SJSA1 (cell line): ENCODE data around the gene AADACL4. TPM values are rescaled to one million over a fixed set of nuclear protein-coding genes. Genes with fewer than 3 reads are reported as not detected.
"Not testable (repeated sequence)": the region's sequence is repeated elsewhere in the genome, so short reads cannot be mapped to it uniquely, and the experiment has no call there.

Source experiments
- DNase-seq, 2 experiments: peaks; one replicate each; pipeline ENCODE4 v3.0.0-alpha.2; 2015 to 2020; ENCODE audit warnings: low spot score in 2 of 2, low read depth in 1 of 2
- H3K27ac ChIP-seq: fragments of 250-450 bp; sonication (Bioruptor Pico); 2 replicates; pipeline ENCODE4 v1.5.1; 2020; ENCODE audit warnings: mild to moderate bottlenecking, moderate library complexity
- H3K27me3 ChIP-seq: fragments of 250-450 bp; sonication (Bioruptor Pico); replicated peaks from 2 replicates; pipeline ENCODE4 v1.5.1; 2020; ENCODE audit warnings: mild to moderate bottlenecking, moderate library complexity
- H3K36me3 ChIP-seq: fragments of 250-450 bp; sonication (Bioruptor Pico); 2 replicates; pipeline ENCODE4 v1.5.1; 2020; ENCODE audit warnings: mild to moderate bottlenecking
- H3K4me1 ChIP-seq: fragments of 250-450 bp; sonication (Bioruptor Pico); replicated peaks from 2 replicates; pipeline ENCODE4 v1.6.1; 2021; ENCODE audit warnings: mild to moderate bottlenecking
- H3K4me3 ChIP-seq: fragments of 250-450 bp; sonication (Bioruptor Pico); 2 replicates; pipeline ENCODE4 v1.5.1; 2020; ENCODE audit warnings: mild to moderate bottlenecking
- H3K9me3 ChIP-seq: fragments of 250-450 bp; sonication (Bioruptor Pico); replicated peaks from 2 replicates; pipeline ENCODE4 v1.5.1; 2020; ENCODE audit warnings: mild to moderate bottlenecking
- total RNA-seq: library from RNA; depleted of rRNA; stranded (reverse); fragments of >200 nt; shearing (Covaris generic); gene quantifications from 2 replicates; pipeline ENCODE4 v1.2.3, GENCODE V29; 2014

The AADACL4 gene
- total RNA-seq, 1 experiment from 2014 or later = not detected

DNA sequence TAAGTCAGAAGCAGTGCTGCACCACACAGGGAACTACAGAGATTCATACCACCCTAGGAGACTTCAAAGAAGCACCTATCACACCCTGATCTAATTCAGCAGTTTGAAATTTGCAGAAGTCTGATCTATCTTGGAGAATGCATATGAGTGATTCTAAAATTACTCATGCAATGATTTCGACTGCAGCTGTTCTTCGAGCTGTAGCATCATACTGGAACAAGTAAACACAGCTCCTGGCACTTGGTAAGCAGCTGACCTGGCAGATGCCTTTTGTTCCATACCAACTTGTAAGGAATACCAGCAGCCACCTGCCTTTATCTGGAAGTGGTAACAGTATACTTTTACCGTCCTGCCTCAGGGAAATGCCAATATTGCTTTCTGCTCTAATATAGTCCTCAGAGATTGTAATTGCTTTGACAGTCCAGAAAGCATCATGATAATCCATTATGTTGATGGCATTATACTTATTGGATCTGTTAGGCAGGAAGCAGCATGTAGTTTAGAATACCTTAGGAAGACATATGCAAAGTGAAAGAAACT is 25.7 kb downstream of the AADACL4 start:
- no peaks in the 10 kb centered on the region for H3K36me3 ChIP-seq
- H3K27me3 ChIP-seq = peaks cover 4% of the 10 kb centered on the region; the same call in 1 of the 2 replicates
- no peaks in the 10 kb centered on the region for H3K4me1 ChIP-seq
- H3K9me3 ChIP-seq = 0 out of 2 replicates have a peak, but pooled peaks cover 3% of the 10 kb centered on the region
- H3K27ac ChIP-seq = no peak overlapping the region
- no peak overlapping the region for H3K4me3 ChIP-seq
- DNase-seq = no peak

DNA sequence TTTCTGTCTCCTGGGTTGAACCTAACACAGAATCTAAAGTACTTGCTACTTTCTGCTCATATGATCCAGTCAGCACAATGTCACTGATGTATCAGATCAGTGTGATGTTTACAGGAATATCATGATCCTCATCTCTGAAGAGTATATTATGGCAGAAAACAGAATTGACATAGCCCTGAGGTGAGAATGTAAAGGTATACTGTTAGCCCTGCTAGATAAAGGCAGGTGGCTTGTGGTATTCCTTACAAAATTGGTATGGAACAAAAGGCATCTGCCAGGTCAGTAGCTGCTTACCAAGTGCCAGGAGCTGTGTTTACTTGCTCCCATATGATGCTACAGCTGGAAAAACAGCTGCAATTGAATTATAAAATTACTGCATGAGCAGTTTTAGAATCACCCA is 30.5 kb downstream of the AADACL4 start:
- Histone ChIP-seq H3K27ac (no peak overlapping the region), H3K4me1 (no peaks in the 10 kb centered on the region), H3K36me3 (no peaks in the 10 kb centered on the region), H3K9me3 (no peaks in the 10 kb centered on the region), H3K4me3 (no peak overlapping the region), H3K27me3 (peaks cover 8% of the 10 kb centered on the region; the same call in 1 of the 2 replicates)
- no peak for DNase-seq

DNA sequence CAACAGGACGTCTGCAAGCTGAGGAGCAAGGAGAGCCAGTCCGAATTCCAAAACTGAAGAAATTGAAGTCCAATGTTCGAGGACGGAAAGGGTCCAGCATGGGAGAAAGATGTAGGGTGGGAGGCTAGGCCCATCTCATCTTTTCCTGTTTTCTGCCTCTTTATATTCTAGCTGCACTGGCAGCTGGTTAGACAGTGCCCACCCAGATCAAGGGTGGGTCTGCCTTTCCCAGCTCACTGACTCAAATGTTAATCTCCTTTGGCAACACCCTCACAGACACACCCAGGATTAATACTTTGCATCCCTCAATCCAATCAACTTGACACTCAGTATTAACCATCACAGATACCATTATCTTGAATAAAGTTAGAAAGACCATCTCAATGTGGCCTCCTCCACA is 32.2 kb downstream of the AADACL4 start:
- not testable (repeated sequence) for H3K4me1 ChIP-seq, H3K27ac ChIP-seq, H3K9me3 ChIP-seq, DNase-seq, H3K4me3 ChIP-seq, H3K36me3 ChIP-seq, H3K27me3 ChIP-seq

DNA sequence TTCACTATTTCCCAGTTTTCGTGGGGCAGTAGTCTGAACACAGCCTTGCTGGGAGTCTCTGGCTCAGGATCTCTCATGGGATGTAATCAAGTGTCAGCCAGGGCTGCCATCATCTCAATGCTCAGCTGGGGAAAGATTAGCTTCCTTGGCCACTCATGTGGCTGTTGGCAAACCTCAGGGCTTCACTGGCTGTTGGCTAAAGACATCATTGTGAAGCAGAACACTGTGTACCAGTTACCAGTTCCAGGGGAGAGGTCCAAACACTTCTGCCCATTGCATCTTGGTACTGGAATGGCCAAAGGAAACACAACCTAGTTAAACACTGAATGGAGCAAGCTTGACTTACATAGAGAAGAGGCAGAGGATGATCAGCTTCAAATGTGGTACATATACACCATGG is 33.7 kb downstream of the AADACL4 start:
- Histone ChIP-seq H3K27ac (no peak overlapping the region), H3K4me3 (no peak overlapping the region), H3K4me1 (no peaks in the 10 kb centered on the region), H3K9me3 (no peaks in the 10 kb centered on the region), H3K27me3 (peaks cover 8% of the 10 kb centered on the region; the same call in 1 of the 2 replicates), H3K36me3 (no peaks in the 10 kb centered on the region)
- DNase-seq = no peak

DNA sequence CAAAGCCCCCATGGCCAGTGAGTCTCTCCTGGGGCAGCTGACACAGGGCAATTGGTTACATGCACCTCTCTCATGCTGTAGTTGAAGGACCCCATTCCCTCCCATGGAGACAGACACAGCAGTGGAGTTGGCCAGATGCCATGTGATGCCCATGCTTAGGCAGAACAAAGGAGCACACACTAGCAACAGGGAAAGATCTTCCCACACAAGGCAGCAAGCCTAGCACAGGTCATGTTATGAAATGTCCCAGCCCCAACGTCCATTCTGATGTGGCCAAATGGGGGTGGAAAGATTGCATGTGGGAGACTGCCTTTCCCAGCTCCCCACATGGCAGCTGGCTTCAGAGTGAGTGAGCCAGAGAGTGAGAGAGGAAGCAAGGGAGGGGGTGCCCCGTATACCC is 34.5 kb downstream of the AADACL4 start:
- no peak for DNase-seq
- Histone ChIP-seq H3K4me3 (no peak overlapping the region), H3K36me3 (no peaks in the 10 kb centered on the region), H3K27me3 (peaks cover 8% of the 10 kb centered on the region; the same call in 1 of the 2 replicates), H3K27ac (no peak overlapping the region), H3K4me1 (no peaks in the 10 kb centered on the region), H3K9me3 (no peaks in the 10 kb centered on the region)

DNA sequence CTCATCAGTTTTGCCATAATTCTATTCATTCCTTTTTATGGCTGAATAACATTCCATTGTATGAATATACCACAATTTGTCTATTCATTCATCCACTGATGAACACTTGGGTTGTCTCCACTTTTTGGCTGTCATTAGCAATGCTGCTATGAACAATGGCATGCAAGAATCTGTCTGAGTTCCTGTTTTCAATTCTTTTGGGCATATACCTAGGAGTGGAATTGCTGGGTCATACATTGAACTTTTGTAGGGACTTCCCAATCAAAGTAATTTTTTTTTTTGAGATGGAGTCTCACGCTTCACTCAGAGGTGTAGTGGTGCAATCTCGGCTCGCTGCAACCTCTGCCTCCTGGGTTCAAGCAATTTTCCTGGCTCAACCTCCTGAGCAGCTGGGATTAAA is 34.9 kb downstream of the AADACL4 start:
- no peak overlapping the region for H3K4me3 ChIP-seq
- no peak for DNase-seq
- H3K9me3 ChIP-seq = no peaks in the 10 kb centered on the region
- no peak overlapping the region for H3K27ac ChIP-seq
- H3K4me1 ChIP-seq = no peaks in the 10 kb centered on the region
- no peaks in the 10 kb centered on the region for H3K36me3 ChIP-seq
- peaks cover 8% of the 10 kb centered on the region; the same call in 1 of the 2 replicates for H3K27me3 ChIP-seq

DNA sequence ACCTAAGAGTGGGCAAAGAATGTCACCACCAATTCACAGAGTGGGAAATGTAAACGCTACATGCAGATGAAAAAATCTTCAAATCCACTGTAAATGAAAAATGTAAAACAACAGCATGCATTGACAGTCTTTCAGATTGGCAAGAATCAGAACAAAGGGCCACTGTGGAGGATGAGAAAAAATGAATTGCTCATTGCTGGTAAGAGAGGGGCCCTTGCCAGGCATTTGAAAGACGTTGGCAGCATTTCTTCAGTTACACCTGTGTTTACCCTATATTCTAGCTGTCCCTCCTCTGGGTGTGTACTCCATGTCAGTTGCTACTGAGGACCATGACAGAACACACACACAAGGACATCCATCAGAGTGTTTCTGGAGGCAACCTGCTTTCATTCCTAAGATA is 46.3 kb downstream of the AADACL4 start:
- no peaks in the 10 kb centered on the region for H3K4me1 ChIP-seq
- H3K36me3 ChIP-seq = no peaks in the 10 kb centered on the region
- no peak overlapping the region for H3K4me3 ChIP-seq
- H3K27ac ChIP-seq = no peak overlapping the region
- no peaks in the 10 kb centered on the region for H3K9me3 ChIP-seq
- DNase-seq = no peak
- 0 out of 2 replicates have a peak, but pooled peaks cover 5% of the 10 kb centered on the region for H3K27me3 ChIP-seq

DNA sequence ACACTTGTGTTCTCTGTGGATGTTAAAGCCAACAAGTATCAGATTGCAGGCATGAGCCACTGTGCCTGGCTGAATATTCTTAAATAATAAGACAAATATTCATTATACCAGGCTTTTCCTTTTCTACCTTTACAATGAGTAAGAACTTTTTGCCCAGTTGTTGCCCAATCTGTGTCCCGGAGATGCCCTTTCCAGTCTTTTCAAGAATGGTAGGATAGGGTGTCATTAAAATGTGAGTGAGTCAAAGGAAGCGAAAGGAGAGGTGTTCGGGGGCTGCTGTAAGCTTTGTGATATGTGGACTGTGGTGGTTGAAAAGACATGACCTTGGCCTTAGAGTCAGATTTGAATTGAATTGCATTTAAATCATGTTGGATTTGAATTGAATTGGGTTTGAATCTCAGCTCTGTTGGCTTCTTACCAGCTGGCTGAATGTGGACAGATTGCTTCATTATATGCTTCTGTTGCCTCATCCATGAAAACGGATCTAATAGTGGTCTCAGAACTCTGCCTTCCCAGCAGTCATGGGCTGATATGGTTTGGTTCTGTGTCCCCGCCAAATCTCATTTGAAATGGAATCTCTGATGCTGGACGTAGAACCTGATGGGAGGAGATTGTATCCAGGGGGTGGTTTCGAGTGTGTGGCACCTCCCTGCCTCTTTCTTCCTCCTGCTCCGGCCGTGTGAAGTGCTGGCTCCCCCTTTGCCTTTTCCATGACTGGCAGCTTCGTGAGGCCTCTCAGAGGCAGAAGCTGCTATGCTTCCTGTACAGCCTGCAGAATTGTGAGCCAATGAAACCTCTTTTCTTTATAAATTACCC is 49.3 kb downstream of the AADACL4 start:
- Histone ChIP-seq H3K4me3 (no peak overlapping the region), H3K4me1 (no peaks in the 10 kb centered on the region), H3K36me3 (no peaks in the 10 kb centered on the region), H3K27ac (no peak overlapping the region), H3K27me3 (no peaks in the 10 kb centered on the region), H3K9me3 (no peaks in the 10 kb centered on the region)
- DNase-seq = no peak

DNA sequence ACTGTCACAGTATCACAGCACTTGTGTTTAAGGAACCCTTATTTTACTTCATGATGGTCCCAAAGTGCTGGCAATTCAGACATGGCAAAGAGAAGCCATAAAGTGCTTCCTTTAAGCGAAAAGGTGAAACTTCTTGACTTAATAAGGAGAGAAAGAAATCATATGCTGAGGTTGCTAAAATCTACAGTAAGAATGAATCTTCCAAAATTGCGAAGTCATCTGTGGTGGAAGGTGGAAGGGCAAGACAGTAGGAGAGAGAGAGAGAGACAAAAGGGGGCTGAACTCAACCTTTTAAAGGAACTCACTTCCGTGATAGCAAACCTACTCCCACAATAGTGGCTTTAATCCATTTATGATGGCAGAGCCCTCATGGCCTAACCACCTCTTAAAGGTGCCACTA is 52.8 kb downstream of the AADACL4 start:
- Histone ChIP-seq H3K27me3 (no peaks in the 10 kb centered on the region), H3K9me3 (no peaks in the 10 kb centered on the region), H3K27ac (no peak overlapping the region), H3K4me3 (no peak overlapping the region), H3K36me3 (no peaks in the 10 kb centered on the region), H3K4me1 (no peaks in the 10 kb centered on the region)
- no peak for DNase-seq

DNA sequence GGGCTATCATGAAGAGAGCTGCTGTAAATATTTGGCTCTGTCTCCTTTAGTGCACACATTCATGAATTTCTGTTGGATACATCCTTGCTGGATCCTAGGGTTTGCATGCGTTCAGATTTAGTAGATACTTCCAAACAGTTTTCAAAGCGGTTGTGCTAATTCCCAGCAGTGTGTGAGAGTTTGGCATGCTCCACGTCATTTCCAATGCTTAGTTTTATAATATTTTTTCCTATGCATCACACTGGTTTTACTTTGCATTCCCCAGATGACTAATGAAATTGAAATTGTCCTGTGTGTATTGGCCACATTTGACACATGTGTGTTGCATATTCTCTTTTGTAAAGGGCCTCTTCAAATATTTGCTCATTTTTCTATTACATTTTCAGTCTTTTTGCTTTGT is 53.5 kb downstream of the AADACL4 start:
- Histone ChIP-seq H3K36me3 (no peaks in the 10 kb centered on the region), H3K4me3 (no peak overlapping the region), H3K27me3 (no peaks in the 10 kb centered on the region), H3K4me1 (no peaks in the 10 kb centered on the region), H3K27ac (no peak overlapping the region), H3K9me3 (no peaks in the 10 kb centered on the region)
- no peak for DNase-seq

DNA sequence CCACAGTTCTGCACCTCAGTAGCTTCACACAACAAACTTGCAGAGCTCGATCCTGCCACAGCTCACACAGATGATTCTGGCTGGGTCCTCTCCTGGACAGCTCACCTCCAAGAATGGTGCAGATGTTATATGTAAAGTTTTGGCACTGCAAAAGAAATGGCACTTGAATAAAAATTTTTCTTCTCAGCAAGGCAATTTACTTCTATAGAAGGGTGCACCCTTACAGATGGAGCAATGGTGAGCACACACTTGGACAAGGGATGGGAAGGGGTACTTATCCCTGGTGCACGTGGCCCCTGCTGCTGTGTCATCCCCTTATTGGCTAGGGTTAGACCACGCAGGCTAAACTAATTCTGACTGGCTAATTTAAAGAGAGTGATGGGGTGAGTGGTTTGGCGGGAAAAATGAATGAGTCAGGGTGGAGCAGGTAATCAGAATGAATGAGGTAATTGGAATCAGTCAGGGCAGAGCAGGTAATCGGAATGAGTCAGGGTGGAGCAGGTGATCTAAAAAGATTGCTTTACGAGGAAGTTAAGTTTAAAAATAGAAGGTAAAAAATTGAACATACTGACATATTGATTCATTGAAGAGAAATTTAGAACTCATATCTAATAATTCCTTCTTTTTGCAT is 60.1 kb downstream of the AADACL4 start:
- H3K27me3 ChIP-seq = no peaks in the 10 kb centered on the region
- H3K9me3 ChIP-seq = no peaks in the 10 kb centered on the region
- H3K4me3 ChIP-seq = no peak overlapping the region
- DNase-seq = no peak
- H3K4me1 ChIP-seq = no peaks in the 10 kb centered on the region
- H3K36me3 ChIP-seq = no peaks in the 10 kb centered on the region
- no peak overlapping the region for H3K27ac ChIP-seq

DNA sequence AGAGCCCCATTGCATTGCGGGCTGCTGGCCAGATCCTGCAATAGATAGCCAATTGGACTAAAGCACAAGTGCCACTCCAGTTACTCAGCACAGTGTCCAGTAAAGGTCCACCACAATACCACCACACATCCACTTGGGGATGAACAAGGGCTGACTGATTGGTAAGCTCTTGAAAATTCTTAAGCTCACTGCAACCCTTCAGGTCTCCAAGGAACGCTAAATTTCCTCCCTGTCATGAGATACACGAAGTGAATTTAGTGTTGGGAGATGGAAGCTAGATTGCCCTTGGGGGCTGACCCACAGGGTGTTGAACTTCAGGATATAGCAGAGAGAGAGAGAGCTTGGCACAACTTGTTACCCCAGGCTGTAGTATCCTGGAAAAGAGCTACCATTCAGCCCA is 62.2 kb downstream of the AADACL4 start:
- H3K4me3 ChIP-seq = no peak overlapping the region
- no peak overlapping the region for H3K27ac ChIP-seq

DNA sequence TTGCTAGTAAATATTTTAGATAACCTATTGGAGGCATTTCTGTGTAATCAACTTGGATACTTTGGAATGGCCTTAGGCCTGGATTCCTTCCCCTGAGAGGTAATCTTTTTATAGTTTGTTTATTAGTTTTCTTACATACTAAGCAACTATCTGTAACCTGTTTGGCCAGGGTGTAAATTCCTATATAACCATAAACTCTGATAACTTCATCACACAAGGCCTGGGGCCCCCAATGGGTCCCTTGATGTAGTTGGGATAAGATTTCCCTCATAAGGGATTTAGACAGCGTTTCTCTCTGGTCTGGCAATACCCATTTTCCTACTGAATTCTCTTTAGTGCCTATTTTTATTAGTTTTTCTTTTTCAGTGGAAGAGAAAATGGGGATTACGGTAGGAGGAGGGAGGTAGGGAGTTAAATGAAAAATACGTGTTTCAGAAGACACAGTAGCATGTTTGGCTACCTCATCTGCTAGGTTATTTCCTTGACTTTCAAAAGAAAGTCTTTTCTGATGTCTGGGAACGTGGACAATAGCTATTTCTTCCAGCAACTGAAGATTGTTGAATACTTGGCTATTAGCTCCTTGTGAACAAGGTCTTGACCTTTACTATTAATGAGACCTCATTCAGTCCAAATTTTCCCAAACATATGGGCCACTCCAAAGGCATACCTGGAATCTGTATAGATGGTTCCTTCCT is 64.7 kb downstream of the AADACL4 start:
- no peaks in the 10 kb centered on the region for H3K9me3 ChIP-seq
- no peaks in the 10 kb centered on the region for H3K36me3 ChIP-seq
- no peak overlapping the region for H3K27ac ChIP-seq
- H3K4me1 ChIP-seq = no peaks in the 10 kb centered on the region
- no peak for DNase-seq
- no peak overlapping the region for H3K4me3 ChIP-seq
- no peaks in the 10 kb centered on the region for H3K27me3 ChIP-seq

More for the DNA sequence above, 62.2 kb downstream of the AADACL4 start:
- no peak for DNase-seq
- Histone ChIP-seq H3K4me1 (no peaks in the 10 kb centered on the region), H3K36me3 (no peaks in the 10 kb centered on the region), H3K27me3 (no peaks in the 10 kb centered on the region), H3K9me3 (no peaks in the 10 kb centered on the region)

DNA sequence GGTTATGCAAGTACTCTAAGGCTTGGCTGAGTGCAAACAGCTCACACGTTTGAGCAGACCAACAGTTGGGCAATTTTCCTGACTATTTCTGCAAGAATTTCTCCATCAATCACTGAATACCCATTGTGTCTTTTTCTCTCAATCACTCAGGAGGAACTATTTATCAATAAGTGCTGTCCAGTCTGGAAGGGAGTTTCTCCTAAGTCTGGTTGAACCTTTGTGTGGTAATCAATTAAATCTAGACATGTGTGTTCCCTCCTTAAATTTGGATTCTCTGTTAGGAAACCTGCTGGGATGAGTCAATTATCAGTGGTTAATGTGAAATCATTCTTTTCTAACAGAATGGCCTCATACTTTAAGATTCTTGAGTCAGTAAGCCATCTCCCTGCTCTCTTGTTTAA is 65.2 kb downstream of the AADACL4 start:
- DNase-seq = no peak
- Histone ChIP-seq H3K4me3 (no peak overlapping the region), H3K27ac (no peak overlapping the region)

More for the DNA sequence above, 65.2 kb downstream of the AADACL4 start:
- H3K36me3 ChIP-seq = no peaks in the 10 kb centered on the region
- no peaks in the 10 kb centered on the region for H3K27me3 ChIP-seq
- H3K4me1 ChIP-seq = no peaks in the 10 kb centered on the region
- H3K9me3 ChIP-seq = no peaks in the 10 kb centered on the region
